DOHH2 (cell line): ENCODE data around the gene OR56A5.

Experiments
- CTCF ChIP-seq: fragments of 200-600 bp; sonication (generic); IDR thresholded peaks from one replicate; pipeline ENCODE4 v1.5.1; 2014; ENCODE audit warnings: antibody characterized with exemption, mild to moderate bottlenecking, low read depth, low read length; ENCODE audit not compliant: poor library complexity, severe bottlenecking
- EZH2phosphoT487 ChIP-seq: fragments of 200-600 bp; sonication (generic); IDR thresholded peaks from 2 replicates; pipeline ENCODE4 v1.6.1; 2017; ENCODE audit warnings: borderline replicate concordance, mild to moderate bottlenecking, antibody characterized with exemption, low read length, moderate library complexity, mixed read lengths

- TF ChIP-seq CTCF (no peak), EZH2phosphoT487 (no peak)
These were observed 18.6 kb upstream of the OR56A5 start, which contains the start of gene OR52L1 for GRCh38 chr11:5986885-5987284.
